ENCODE results near the gene HTT. TPM values are rescaled to one million over a fixed set of nuclear protein-coding genes. Genes with fewer than 3 reads are reported as not detected.

HTT gene
- total and polyA plus RNA-seq, 4 donors: 38.9 to 51.5 (median 40.9) TPM

DNA sequence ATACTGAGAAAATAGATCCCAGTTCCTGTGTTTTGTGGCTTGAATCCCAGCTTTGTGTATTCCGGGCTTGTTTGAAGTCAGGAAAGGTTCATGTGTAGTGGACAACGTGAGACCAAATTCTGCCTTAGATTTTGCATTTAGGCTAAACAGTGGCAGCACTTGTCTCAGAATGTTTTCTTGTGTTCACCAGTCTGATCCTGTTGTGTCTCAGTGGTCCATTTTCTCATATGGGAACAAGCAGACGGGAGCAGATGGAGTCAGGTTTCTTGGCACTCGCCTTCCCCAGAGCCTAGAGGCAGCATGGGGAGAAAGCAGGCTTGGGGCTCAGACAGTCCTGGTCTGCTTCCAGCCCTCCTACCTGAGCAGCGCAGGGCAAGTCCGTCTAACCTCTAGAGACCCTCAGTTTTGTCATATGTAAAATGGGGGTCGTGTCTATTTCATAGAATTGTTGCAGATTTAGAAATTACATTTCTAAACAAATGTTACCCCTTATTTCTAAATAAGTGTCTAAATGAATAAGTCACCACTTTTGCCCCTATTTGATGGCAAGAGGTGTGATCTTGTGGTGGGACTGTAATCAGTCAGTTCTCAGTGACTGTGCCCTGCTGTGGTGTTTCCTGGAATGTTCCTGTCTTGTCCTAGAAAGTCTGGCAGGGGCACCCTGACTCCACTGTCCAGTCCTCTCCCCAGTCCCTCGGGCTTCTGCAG is 146.1 kb downstream of the HTT start:
- Histone ChIP-seq H3K27ac (ENCODE audit: low read depth, low read length) (no peak overlapping the region), H3K9me3 (ENCODE audit: control insufficient read depth, insufficient read depth, low read length) (no peaks in the 10 kb centered on the region), H3K4me1 (ENCODE audit: control insufficient read depth, insufficient read depth, low read length) (peaks cover 9% of the 10 kb centered on the region), H3K4me3 (ENCODE audit: low read depth, low read length) (no peak overlapping the region), H3K36me3 (ENCODE audit: control insufficient read depth, insufficient read depth, low read length) (peaks cover 84% of the 10 kb centered on the region), H3K27me3 (ENCODE audit: control insufficient read depth, insufficient read depth, low read length) (no peaks in the 10 kb centered on the region)
- 72% methylated on average over 5 of the region's 8 CpGs for WGBS (ENCODE audit: insufficient coverage)
- peak in 1 of 6 donors; percentile 77 for DNase-seq (ENCODE audit: low read depth in 4 of 6, low spot score in 6 of 6)

DNA sequence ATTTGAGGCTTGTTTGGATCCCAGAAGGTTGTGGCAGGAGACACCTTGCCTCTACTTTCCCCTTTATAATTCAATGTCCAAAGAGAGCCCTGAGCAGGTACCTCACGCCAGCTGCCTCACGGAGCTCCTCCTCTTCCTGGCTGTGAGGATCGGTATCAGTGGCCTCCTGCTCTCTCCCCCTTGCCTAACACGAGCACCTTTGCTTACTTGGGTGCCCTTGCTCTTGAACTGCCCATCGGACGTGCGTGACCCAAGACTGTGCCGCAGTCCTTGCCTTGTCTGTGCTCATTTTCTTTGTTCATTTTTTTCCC is 146.7 kb downstream of the HTT start:
- H3K4me3 ChIP-seq (ENCODE audit: low read depth, low read length): no peak overlapping the region
- H3K27me3 ChIP-seq (ENCODE audit: control insufficient read depth, insufficient read depth, low read length): no peaks in the 10 kb centered on the region
- no peak for DNase-seq (ENCODE audit: low read depth in 4 of 6, low spot score in 6 of 6)
- H3K27ac ChIP-seq (ENCODE audit: low read depth, low read length): no peak overlapping the region
- 84% methylated on average over 4 of the region's 8 CpGs for WGBS (ENCODE audit: insufficient coverage)
- peaks cover 86% of the 10 kb centered on the region for H3K36me3 ChIP-seq (ENCODE audit: control insufficient read depth, insufficient read depth, low read length)
- H3K4me1 ChIP-seq (ENCODE audit: control insufficient read depth, insufficient read depth, low read length): peaks cover 9% of the 10 kb centered on the region
- no peaks in the 10 kb centered on the region for H3K9me3 ChIP-seq (ENCODE audit: control insufficient read depth, insufficient read depth, low read length)

GRCh38 chr4:3221996-3222395 is 147.5 kb downstream of the HTT start:
- Histone ChIP-seq H3K27me3 (ENCODE audit: control insufficient read depth, insufficient read depth, low read length) (no peaks in the 10 kb centered on the region), H3K9me3 (ENCODE audit: control insufficient read depth, insufficient read depth, low read length) (no peaks in the 10 kb centered on the region), H3K36me3 (ENCODE audit: control insufficient read depth, insufficient read depth, low read length) (peaks cover 89% of the 10 kb centered on the region), H3K27ac (ENCODE audit: low read depth, low read length) (no peak overlapping the region), H3K4me3 (ENCODE audit: low read depth, low read length) (no peak overlapping the region), H3K4me1 (ENCODE audit: control insufficient read depth, insufficient read depth, low read length) (peaks cover 9% of the 10 kb centered on the region)
- 87% methylated on average over 5 of the region's 12 CpGs for WGBS (ENCODE audit: insufficient coverage)
- DNase-seq (ENCODE audit: low read depth in 4 of 6, low spot score in 6 of 6): no peak

DNA sequence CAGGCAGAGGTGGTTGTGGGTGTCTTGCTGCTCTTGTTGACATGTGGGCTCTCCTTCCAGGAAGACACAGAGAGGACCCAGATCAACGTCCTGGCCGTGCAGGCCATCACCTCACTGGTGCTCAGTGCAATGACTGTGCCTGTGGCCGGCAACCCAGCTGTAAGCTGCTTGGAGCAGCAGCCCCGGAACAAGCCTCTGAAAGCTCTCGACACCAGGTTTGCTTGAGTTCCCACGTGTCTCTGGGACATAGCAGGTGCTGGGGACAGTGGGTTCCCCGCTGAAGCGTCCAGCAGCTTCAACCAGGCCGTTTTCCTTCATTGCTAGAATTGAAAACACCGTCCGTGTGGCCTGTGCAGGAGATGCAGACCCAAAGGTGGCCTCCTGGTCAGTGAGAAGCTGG is 148.9 kb downstream of the HTT start:
- Histone ChIP-seq H3K4me1 (ENCODE audit: control insufficient read depth, insufficient read depth, low read length) (peaks cover 9% of the 10 kb centered on the region), H3K27ac (ENCODE audit: low read depth, low read length) (no peak overlapping the region), H3K27me3 (ENCODE audit: control insufficient read depth, insufficient read depth, low read length) (no peaks in the 10 kb centered on the region), H3K4me3 (ENCODE audit: low read depth, low read length) (no peak overlapping the region), H3K36me3 (ENCODE audit: control insufficient read depth, insufficient read depth, low read length) (peaks cover 86% of the 10 kb centered on the region), H3K9me3 (ENCODE audit: control insufficient read depth, insufficient read depth, low read length) (no peaks in the 10 kb centered on the region)
- no peak for DNase-seq (ENCODE audit: low read depth in 4 of 6, low spot score in 6 of 6)
- WGBS (ENCODE audit: insufficient coverage): 95% methylated on average over 11 of the region's 11 CpGs

DNA sequence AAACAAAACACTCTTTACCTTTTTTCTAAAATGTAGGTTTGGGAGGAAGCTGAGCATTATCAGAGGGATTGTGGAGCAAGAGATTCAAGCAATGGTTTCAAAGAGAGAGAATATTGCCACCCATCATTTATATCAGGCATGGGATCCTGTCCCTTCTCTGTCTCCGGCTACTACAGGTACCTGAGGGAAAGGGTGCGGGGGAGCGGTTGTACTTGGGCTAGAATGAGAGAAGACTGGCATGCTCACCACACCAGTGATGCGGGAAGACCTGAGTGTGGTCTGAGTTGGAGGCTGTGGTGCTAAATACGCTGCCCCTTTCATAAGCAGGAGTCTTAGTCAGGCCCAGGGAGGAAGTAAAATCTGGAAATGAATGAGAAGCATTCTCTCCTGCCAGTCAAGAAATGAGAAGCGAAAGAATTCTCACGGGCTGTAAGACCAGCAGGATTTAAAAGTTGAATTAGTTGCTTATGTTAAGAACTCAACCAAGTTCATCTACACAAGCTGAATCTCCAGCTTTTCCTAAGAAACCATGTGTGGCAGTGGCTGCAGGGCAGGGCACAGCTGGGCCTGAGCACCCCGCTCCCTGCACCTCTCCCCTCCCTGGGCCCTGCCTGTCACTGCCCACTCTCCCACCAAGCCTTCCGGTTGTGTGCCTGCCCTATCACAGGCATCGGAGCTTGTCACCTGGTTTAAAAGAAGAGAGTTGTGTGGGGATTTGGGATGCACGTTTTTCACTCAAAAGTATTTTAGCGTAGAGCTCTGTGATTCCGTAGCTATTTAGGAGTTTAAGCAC is 149.7 kb downstream of the HTT start:
- H3K36me3 ChIP-seq (ENCODE audit: control insufficient read depth, insufficient read depth, low read length): peaks cover 87% of the 10 kb centered on the region
- WGBS (ENCODE audit: insufficient coverage): 86% methylated on average over 7 of the region's 13 CpGs
- no peak overlapping the region for H3K27ac ChIP-seq (ENCODE audit: low read depth, low read length)

DNA sequence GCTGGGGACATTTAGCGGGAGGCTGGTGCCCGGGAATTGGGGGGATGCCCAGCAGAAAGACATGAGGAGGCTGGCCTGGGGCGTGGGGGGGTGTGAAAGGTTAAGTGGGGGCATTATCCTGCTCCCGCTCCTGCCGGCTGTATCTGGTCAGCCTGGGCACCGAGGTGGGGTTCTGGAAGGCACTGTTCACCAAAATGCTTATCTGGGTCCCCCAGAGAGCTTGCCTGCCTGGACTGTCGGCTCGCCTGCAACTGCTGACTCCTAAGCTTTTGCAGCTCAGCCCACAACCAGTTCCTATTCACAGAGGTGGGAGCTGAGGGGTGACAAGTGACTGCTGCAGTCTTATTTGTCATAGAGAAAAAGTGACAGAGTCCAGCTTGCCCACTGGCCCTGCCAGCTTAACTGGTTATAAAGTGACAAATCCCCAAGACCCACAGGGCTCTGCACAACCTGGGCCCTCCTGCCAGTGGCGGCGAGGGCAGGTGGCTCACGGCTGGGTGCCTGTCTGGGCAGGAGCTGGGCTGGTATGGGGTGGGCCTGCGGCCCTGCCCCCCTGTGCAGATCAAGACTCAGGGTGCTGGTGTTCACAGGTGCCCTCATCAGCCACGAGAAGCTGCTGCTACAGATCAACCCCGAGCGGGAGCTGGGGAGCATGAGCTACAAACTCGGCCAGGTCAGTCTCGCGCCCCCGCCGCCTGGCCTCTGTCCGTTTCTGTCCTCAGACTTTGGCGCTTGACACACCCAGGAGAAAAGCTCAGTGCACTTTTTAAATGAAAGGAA is 150.8 kb downstream of the HTT start:
- Histone ChIP-seq H3K36me3 (ENCODE audit: control insufficient read depth, insufficient read depth, low read length) (peaks cover 87% of the 10 kb centered on the region), H3K9me3 (ENCODE audit: control insufficient read depth, insufficient read depth, low read length) (no peaks in the 10 kb centered on the region), H3K4me1 (ENCODE audit: control insufficient read depth, insufficient read depth, low read length) (peaks cover 9% of the 10 kb centered on the region), H3K27ac (ENCODE audit: low read depth, low read length) (no peak overlapping the region), H3K27me3 (ENCODE audit: control insufficient read depth, insufficient read depth, low read length) (no peaks in the 10 kb centered on the region), H3K4me3 (ENCODE audit: low read depth, low read length) (no peak overlapping the region)
- WGBS (ENCODE audit: insufficient coverage): 91% methylated on average over 22 of the region's 22 CpGs
- DNase-seq (ENCODE audit: low read depth in 4 of 6, low spot score in 6 of 6): no peak

More for the DNA sequence above, 149.7 kb downstream of the HTT start:
- Histone ChIP-seq H3K27me3 (ENCODE audit: control insufficient read depth, insufficient read depth, low read length) (no peaks in the 10 kb centered on the region), H3K4me1 (ENCODE audit: control insufficient read depth, insufficient read depth, low read length) (peaks cover 9% of the 10 kb centered on the region), H3K9me3 (ENCODE audit: control insufficient read depth, insufficient read depth, low read length) (no peaks in the 10 kb centered on the region), H3K4me3 (ENCODE audit: low read depth, low read length) (no peak overlapping the region)
- no peak for DNase-seq (ENCODE audit: low read depth in 4 of 6, low spot score in 6 of 6)

DNA sequence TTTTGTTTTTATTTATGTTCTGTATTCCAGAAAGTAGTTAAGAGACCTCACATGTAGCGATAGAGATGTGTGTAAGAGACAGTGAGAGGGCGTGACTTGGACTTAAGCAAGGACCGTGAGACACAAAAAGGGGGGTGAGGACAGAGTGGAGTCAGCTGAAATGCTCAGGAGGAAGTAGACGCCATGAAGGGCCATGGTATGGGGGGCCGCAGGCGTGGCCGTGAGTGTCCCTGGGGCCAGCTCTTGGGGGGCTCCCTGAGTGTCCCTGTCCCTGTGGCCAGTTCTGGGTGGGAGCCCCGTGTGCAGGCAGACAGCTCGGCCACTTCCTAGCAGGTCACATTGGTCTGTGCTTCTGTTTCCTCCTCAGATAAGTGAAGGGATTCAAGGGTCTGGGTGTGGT is 151.5 kb downstream of the HTT start:
- Histone ChIP-seq H3K9me3 (ENCODE audit: control insufficient read depth, insufficient read depth, low read length) (no peaks in the 10 kb centered on the region), H3K27ac (ENCODE audit: low read depth, low read length) (no peak overlapping the region), H3K27me3 (ENCODE audit: control insufficient read depth, insufficient read depth, low read length) (no peaks in the 10 kb centered on the region), H3K4me1 (ENCODE audit: control insufficient read depth, insufficient read depth, low read length) (peaks cover 9% of the 10 kb centered on the region), H3K4me3 (ENCODE audit: low read depth, low read length) (no peak overlapping the region), H3K36me3 (ENCODE audit: control insufficient read depth, insufficient read depth, low read length) (peaks cover 91% of the 10 kb centered on the region)
- 86% methylated on average over 7 of the region's 9 CpGs for WGBS (ENCODE audit: insufficient coverage)
- DNase-seq (ENCODE audit: low read depth in 4 of 6, low spot score in 6 of 6): no peak

- 81% methylated on average over 9 of the region's 9 CpGs for WGBS (ENCODE audit: insufficient coverage)
- DNase-seq (ENCODE audit: low read depth in 4 of 6, low spot score in 6 of 6): no peak
- Histone ChIP-seq H3K27me3 (ENCODE audit: control insufficient read depth, insufficient read depth, low read length) (no peaks in the 10 kb centered on the region), H3K4me3 (ENCODE audit: low read depth, low read length) (no peak overlapping the region), H3K27ac (ENCODE audit: low read depth, low read length) (no peak overlapping the region), H3K36me3 (ENCODE audit: control insufficient read depth, insufficient read depth, low read length) (peaks cover 91% of the 10 kb centered on the region), H3K4me1 (ENCODE audit: control insufficient read depth, insufficient read depth, low read length) (peaks cover 9% of the 10 kb centered on the region), H3K9me3 (ENCODE audit: control insufficient read depth, insufficient read depth, low read length) (no peaks in the 10 kb centered on the region)
Measured at GRCh38 chr4:3226467-3226866, 152.0 kb downstream of the HTT start.

DNA sequence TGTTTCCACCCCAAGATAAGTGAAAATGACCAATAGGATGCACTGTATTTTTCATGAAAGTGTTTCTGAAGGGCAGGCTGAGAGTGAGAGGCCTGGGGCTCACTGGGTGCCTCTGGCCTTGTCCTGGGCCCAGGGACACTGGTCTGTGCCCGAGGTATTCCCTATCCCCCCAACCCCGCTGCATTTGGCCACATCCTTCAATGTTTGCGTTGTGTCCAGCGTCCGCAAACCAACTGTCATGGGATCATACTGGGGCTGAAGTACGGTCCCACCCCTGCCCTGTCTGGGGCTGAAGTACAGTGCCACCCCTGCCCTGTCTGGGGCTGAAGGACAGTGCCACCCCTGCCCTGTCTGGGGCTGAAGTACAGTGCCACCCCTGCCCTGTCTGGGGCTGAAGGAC is 152.5 kb downstream of the HTT start:
- no peak overlapping the region for H3K27ac ChIP-seq (ENCODE audit: low read depth, low read length)

More for the DNA sequence above, 152.5 kb downstream of the HTT start:
- H3K36me3 ChIP-seq (ENCODE audit: control insufficient read depth, insufficient read depth, low read length): peaks cover 93% of the 10 kb centered on the region
- H3K9me3 ChIP-seq (ENCODE audit: control insufficient read depth, insufficient read depth, low read length): no peaks in the 10 kb centered on the region
- DNase-seq (ENCODE audit: low read depth in 4 of 6, low spot score in 6 of 6): no peak
- WGBS (ENCODE audit: insufficient coverage): 97% methylated on average over 6 of the region's 6 CpGs
- H3K4me1 ChIP-seq (ENCODE audit: control insufficient read depth, insufficient read depth, low read length): peaks cover 9% of the 10 kb centered on the region
- no peaks in the 10 kb centered on the region for H3K27me3 ChIP-seq (ENCODE audit: control insufficient read depth, insufficient read depth, low read length)
- no peak overlapping the region for H3K4me3 ChIP-seq (ENCODE audit: low read depth, low read length)
